IPS-NIHi7 (cell line): ENCODE results near the gene SFN.
"Not testable (repeated sequence)": the region's sequence is repeated elsewhere in the genome, so short reads cannot be mapped to it uniquely, and the experiment has no call there.

Source experiments
- DNase-seq: peaks from one replicate; pipeline ENCODE4 v3.0.0; 2012; ENCODE audit warnings: mixed read lengths; ENCODE audit errors: extremely low spot score

The SFN gene

DNA sequence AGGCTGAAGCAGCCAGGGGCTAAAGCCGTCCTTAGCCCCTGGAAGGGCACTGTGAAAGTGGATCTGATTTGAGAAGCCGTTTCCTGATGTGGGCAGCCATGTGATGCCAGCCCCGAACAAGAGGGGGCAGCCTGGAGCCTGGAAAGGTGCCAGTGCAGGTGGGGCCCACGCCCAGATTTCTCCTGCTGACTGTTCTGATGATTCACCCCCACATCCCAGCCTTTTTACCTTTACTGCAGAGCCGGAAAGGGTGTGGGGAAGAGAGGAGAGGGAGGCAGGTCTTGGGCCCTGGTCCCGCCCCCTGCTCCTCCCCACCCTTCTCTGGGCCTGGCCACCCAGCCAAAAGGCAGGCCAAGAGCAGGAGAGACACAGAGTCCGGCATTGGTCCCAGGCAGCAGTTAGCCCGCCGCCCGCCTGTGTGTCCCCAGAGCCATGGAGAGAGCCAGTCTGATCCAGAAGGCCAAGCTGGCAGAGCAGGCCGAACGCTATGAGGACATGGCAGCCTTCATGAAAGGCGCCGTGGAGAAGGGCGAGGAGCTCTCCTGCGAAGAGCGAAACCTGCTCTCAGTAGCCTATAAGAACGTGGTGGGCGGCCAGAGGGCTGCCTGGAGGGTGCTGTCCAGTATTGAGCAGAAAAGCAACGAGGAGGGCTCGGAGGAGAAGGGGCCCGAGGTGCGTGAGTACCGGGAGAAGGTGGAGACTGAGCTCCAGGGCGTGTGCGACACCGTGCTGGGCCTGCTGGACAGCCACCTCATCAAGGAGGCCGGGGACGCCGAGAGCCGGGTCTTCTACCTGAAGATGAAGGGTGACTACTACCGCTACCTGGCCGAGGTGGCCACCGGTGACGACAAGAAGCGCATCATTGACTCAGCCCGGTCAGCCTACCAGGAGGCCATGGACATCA, at the start of gene SFN:
Gene SFN, plus strand, starts transcription at position 369 of the 904 bp plus-strand sequence. Its CDS starts 64 bp downstream, at position 433.
- DNase-seq, result peak; percentile 84

GRCh38 chr1:26814377-26814776, 48.6 kb upstream of the SFN start:
- no peak for DNase-seq

DNA sequence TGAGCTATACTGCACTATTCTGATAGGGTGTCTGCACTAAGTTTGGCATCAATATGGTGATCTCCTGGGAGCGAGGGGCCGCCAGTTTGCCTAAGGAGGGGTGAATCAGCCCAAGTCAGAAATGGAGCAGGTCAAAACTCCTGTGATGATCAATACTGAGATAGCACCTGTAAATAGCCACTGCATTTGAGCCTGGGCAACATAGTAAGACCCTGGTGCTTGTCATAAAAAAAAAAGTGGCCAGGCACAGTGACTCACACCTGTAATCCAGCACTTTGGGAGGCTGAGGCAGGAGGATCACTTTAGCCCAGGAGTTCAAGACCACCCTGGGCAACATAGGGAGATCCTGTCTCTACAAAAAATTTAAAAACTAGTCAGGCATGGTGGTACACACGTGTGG, 48.1 kb upstream of the SFN start:
- DNase-seq, result no peak

GRCh38 chr1:26820784-26821269, 42.1 kb upstream of the SFN start:
- DNase-seq, result peak; percentile 31

DNA sequence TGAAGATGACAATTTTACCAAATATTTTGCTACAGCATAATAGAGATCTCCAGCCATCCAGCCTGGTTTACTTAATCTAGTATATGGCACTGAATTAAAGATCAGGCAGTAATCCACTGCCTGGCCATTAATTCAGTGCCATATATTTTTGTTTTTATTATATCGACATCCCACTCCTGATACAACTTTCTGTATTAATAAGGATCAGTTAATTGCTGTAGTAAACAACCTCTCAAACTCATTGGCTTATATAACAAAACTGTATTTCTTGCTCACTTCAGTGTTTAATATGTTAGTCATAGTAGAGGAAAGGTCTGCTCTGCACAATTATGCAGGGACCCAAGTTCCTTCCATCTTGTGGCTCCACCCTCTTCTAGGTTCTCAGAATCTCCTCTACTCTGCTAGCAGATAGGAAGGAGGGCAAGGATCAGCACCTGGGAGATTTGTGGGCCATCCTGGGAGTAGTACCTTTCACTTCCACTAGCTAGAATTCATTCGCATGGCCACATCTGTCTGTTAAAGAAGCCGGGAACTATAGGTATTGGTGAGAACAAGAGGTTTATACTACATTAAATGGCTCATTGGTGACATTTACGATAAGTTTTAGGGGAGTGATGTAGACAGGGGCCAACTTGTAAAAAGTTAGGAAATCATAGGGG, 40.1 kb upstream of the SFN start:
- no peak for DNase-seq

DNA sequence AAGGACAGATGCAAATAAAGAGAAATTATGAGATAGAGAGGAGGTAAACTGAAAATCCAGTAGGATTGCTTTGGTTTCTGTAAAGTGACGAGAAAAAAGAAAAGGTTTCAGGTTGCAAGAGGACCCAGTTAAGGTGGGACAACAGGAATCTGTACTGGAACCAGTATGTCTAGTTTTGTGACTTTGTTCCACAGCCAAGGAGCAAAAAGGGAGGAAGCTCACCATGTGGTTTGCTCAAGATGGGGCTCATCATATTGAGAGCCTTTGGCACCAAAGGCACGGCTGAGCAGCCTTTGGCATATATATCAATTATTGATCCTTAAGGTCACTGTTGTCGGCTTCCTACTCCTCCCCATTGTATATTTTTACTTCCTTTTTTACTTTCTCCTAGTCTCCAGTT, 38.2 kb upstream of the SFN start:
- DNase-seq, result no peak

DNA sequence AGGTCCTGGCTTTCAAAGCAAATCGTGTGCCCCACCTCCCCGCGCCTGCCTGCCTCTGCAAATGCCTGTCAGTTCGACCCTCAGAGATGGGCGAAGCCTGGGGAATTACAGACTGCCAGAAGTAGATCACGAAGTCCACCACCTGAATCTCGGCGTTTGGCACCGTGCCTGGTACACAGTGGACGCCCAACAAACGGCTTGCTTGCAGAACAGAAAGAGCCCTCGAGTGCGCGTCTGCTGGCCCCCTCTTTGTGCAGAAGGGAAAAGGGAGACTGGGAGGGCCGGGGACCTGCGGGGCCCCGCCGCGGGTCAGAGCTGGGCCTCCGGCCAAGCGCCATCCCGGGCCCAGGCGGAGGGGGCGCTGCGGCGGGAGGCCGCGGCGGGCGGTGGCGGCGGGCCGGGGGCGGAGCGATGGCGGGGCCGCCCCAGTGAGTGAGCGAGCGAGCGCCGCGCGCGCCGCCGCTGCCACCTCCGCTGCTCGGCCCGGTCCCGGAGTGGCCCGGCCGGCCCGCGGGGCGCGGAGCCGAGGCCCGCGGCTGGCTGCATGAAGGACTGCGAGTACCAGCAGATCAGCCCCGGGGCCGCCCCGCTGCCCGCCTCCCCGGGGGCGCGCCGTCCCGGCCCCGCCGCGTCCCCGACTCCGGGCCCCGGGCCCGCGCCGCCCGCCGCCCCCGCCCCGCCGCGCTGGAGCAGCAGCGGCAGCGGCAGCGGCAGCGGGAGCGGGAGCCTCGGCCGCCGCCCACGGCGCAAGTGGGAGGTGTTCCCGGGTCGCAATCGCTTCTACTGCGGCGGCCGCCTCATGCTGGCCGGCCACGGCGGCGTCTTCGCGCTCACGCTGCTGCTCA, 36.5 kb upstream of the SFN start, which contains the start of gene ZDHHC18:
Gene ZDHHC18, plus strand, starts transcription at position 428 of the 845 bp plus-strand sequence. Its CDS starts 117 bp downstream, at position 545.
- peak; percentile 93 for DNase-seq

DNA sequence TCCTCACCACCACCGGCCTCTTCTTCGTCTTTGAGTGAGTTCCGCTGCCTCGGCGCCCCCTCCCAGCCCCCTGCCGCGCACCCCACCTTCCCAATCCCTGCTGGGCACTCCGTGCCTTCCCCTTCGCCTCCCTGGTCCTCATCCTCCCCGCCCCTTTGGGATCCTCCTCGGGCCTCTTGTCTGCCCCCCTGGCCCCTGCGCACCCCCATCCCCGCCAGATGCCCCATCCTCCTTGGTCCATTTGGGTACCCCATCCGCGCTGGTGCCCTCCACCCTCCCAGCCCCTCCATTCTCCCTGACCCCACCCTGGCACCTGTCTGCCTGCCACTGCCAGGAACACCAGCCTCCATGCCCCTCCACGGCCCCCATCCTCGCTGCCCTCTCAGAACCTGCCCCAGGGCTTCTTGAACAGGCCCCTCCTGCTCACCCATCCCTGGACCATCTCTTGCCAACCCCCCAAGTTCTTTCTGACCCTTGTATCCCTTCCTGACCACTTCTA, 35.8 kb upstream of the SFN start:
- no peak for DNase-seq

DNA sequence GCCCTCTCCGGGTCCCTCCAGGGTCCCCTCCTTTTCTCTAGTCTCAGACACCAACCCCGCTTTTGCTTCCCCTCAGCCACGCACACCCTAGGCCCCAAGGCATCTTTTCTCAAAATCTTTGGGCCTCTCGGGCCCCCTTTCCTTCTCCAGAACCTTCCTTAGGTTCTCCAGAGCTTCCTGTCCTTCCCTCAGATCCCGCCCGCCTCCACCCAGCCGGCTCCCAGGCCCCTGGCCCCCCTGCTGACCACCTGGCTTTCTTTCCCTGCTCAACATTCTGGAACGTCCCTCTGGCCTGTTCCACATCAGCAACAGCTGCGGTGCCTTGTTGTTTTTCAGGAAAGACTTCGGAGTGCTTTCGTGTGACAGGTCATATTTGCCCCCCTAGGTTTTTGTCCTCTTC, 35.3 kb upstream of the SFN start:
- DNase-seq, result peak; percentile 35

DNA sequence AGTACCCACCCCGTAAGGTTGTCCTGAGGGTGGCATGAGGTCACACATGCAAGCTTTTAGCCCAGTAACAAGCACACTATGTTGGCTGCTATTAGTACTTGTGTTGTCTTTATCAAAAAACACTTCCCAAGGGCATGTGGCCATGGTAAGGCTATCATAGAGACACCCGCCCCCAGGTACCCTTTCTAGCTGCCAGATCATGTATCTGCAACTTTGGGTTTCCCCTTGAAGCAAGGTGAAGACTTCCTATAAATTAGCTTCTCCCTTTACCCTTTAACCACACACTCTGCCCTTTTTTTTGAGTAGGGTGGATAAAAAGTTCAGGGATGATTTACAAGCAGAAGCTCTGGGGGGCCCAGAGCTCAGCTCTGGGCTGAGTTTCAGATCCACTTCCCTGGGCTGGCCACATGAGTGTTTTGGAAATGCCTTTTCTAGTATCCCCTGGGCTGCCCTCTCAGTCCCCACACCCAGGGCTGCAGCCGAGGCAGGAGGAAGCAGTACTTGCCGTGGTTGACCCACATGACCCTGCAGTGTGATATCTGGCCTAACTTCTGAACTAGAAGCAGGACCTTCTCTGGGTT, 34.4 kb upstream of the SFN start:
- no peak for DNase-seq

DNA sequence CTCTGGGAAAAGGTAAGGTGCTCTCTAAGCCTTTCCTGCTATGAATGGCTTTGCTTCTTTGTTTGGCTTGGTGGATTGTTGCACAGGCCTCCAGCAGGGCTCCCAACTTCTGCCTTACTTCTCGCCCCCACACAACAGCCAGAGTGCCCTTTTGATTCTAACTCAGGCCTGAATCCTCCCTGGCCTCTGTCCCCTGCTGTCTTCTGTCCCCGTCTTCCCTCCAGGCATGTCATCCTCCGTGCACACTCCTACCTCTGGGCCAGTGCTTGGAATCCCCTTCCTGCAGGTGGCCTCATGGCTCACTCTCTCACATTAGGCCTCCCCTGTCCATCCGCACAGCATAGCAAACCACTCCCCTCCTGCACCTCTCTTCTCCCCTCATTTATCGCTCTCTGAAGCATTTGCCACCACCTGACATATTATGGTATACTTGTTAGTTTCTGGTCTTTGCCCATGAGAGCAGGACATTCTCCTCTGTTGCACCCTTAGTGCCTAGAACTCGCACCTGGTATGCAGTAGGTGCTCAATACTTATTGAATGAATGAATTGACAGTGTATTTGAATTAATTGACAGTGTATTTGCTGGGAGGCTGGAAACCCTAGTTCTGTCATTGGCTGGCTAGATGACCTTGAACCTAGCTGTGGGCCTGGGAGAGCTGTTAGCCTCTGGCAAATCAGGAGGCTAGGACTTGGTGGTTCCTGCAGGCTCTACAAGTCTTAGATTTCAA, 33.6 kb upstream of the SFN start:
- no peak for DNase-seq

GRCh38 chr1:26831059-26831458, 31.9 kb upstream of the SFN start:
- no peak for DNase-seq

DNA sequence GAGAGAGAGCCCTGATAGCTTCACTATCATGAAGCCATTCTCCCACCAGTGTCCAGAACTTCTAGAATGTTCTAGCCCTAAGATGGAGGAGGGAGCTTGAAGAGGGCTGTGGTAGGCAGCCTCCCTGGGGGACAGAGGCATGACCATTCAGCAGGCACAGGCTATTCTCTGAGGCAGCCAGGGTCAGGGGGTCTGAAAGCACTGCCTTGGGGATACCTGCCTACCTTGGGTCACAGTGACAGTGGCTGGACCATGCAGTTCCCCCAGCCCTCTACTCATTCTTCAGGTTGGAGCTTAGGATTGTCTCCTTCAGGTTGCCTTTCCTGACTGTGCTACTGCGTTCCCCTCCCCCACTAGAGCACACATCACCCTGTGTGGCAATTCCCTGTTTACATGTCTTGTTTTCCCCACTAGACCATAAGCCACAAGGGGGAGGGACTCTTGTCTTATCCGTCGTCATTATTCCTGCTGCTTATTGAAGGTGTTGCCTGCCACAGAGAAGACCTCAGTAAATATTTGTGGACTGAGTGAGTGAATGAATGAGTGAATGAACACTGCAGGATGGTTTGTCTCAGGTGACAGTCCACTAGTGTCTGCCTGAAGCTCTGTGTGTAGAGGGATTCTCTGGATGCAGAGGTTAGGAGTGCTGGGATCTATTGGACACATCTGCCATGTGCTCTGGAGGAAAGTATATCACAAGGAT, 31.3 kb upstream of the SFN start:
- no peak for DNase-seq

GRCh38 chr1:26832249-26832960, 30.5 kb upstream of the SFN start:
- DNase-seq, result no peak

GRCh38 chr1:26833432-26834405, 29.2 kb upstream of the SFN start:
- no peak for DNase-seq

- not testable (repeated sequence) for DNase-seq
Measured at GRCh38 chr1:26837665-26838064, 25.3 kb upstream of the SFN start.

DNA sequence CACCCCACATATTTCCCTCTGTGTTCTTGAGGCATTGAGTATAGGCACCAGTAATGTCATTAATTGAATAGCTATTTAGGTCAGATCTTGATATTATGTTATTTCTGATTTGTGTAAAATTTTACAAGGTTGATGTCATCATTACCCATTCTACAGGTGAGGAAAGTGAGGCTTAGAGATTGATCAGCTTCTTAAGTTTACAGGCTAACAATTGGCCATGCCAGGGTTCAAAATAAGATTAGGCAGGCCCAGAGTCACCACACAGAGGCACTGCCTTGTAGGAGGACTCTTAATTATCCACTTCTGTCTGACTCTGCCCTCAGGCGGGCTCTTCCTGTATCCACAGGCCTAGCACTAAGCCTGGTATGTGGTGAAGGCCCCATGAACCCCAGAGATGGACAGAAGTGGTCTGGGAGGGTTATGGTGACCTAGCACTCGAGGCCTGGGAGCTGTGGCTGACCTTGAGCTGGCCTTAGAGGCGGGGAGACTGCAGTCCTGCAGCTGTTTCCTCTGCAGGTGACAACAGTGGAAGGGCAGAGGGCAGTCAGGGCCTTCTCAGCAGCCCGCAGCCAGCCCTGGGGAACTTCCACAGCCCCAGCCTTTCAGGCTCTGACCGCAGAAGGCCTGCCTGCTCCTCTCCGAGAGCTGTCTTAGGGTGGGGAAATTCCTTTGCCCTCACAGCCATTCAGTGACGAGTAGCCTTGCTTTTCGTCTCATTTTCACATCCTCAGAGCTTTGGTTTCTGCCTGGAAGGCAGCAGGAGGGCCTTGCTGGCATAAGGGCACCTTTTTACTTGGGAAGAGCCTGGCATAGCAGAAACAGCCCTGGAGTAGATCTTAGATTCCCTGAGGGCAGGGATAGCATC, 24.2 kb upstream of the SFN start:
- DNase-seq, result no peak
